Measurements from ENCODE around the gene ANGPT4.

Gene ANGPT4

GRCh38 chr20:821046-821730 lies 94.9 kb downstream of the ANGPT4 start:
- no peaks in the 10 kb centered on the region for H3K9me2 ChIP-seq (ENCODE audit: low read depth, low read length)
- no peak overlapping the region for H3K9ac ChIP-seq (ENCODE audit: low read length)
- TF ChIP-seq CTCF (IDR thresholded peaks at IDR 0.05; ENCODE audit: low read length) (no peak), EZH2 (IDR thresholded peaks at IDR 0.05; ENCODE audit: borderline replicate concordance, low read length) (no peak)
- H3K4me1 ChIP-seq (ENCODE audit: insufficient read depth, low read length, severe bottlenecking) = no peaks in the 10 kb centered on the region
- no peaks in the 10 kb centered on the region for H3K79me2 ChIP-seq (ENCODE audit: insufficient read depth, low read length)
- no peaks in the 10 kb centered on the region for H4K20me1 ChIP-seq (ENCODE audit: insufficient read depth, low read length)
- H3K27ac ChIP-seq (ENCODE audit: low read depth, low read length, poor library complexity, severe bottlenecking) = no peak overlapping the region
- H3F3A ChIP-seq (ENCODE audit: insufficient read depth, low read length) = no peaks in the 10 kb centered on the region
- no peak overlapping the region for H3K4me3 ChIP-seq (ENCODE audit: low read depth, low read length, poor library complexity, severe bottlenecking)
- no peak overlapping the region for H2AFZ ChIP-seq (ENCODE audit: low read length)
- no peaks in the 10 kb centered on the region for H3K9me3 ChIP-seq (ENCODE audit: low read length)
- no peak overlapping the region for H3K4me2 ChIP-seq (ENCODE audit: low read length)
- H3K36me3 ChIP-seq (ENCODE audit: insufficient read depth, low read length) = no peaks in the 10 kb centered on the region
- H3K27me3 ChIP-seq (ENCODE audit: insufficient read depth, low read length) = peaks cover 4% of the 10 kb centered on the region; the same call in 1 of the 2 replicates

GRCh38 chr20:820323-820953 lies 95.7 kb downstream of the ANGPT4 start:
- Histone ChIP-seq H3K9me3 (ENCODE audit: low read length) (no peaks in the 10 kb centered on the region), H3K4me2 (ENCODE audit: low read length) (no peak overlapping the region), H3K4me3 (ENCODE audit: low read depth, low read length, poor library complexity, severe bottlenecking) (no peak overlapping the region), H3K9ac (ENCODE audit: low read length) (no peak overlapping the region), H4K20me1 (ENCODE audit: insufficient read depth, low read length) (no peaks in the 10 kb centered on the region), H3K27ac (ENCODE audit: low read depth, low read length, poor library complexity, severe bottlenecking) (no peak overlapping the region), H3K9me2 (ENCODE audit: low read depth, low read length) (no peaks in the 10 kb centered on the region), H3F3A (ENCODE audit: insufficient read depth, low read length) (no peaks in the 10 kb centered on the region), H3K4me1 (ENCODE audit: insufficient read depth, low read length, severe bottlenecking) (no peaks in the 10 kb centered on the region), H3K36me3 (ENCODE audit: insufficient read depth, low read length) (no peaks in the 10 kb centered on the region), H2AFZ (ENCODE audit: low read length) (no peak overlapping the region), H3K27me3 (ENCODE audit: insufficient read depth, low read length) (peaks cover 4% of the 10 kb centered on the region; the same call in 1 of the 2 replicates), H3K79me2 (ENCODE audit: insufficient read depth, low read length) (no peaks in the 10 kb centered on the region)
- TF ChIP-seq EZH2 (IDR thresholded peaks at IDR 0.05; ENCODE audit: borderline replicate concordance, low read length) = no peak
- TF ChIP-seq CTCF (IDR thresholded peaks at IDR 0.05; ENCODE audit: low read length) = no peak

Measured in OCI-LY1 (cell line).